ENCODE measurements around the gene MSI2.

MSI2 gene

GRCh38 chr17:57247261-57247660 is 9.1 kb upstream of the MSI2 start:
- no peak for DNase-seq

GRCh38 chr17:57247913-57248312 is 8.4 kb upstream of the MSI2 start:
- DNase-seq, result no peak

- no peak for DNase-seq
These were observed 6.8 kb upstream of the MSI2 start for GRCh38 chr17:57249520-57249919.

GRCh38 chr17:57251211-57251787 is 5.0 kb upstream of the MSI2 start:
- no peak for DNase-seq

- no peak for DNase-seq
These were observed 2.8 kb upstream of the MSI2 start for GRCh38 chr17:57253362-57254065.

- no peak for DNase-seq
These were observed 1.0 kb upstream of the MSI2 start for GRCh38 chr17:57255182-57255775.

GRCh38 chr17:57256708-57257112 is 387 bp downstream of the MSI2 start:
- DNase-seq, result peak; percentile 35 to 40

GRCh38 chr17:57257195-57257894 is 1.0 kb downstream of the MSI2 start:
- no peak for DNase-seq

- DNase-seq, result no peak
These were observed 1.9 kb downstream of the MSI2 start for GRCh38 chr17:57257895-57258851.

GRCh38 chr17:57259306-57259705 is 3.0 kb downstream of the MSI2 start:
- no peak for DNase-seq

- no peak for DNase-seq
These were observed 3.5 kb downstream of the MSI2 start for GRCh38 chr17:57259817-57260216.

- DNase-seq, result no peak
These were observed 4.2 kb downstream of the MSI2 start for GRCh38 chr17:57260325-57261083.

GRCh38 chr17:57261084-57261461 is 4.8 kb downstream of the MSI2 start:
- no peak for DNase-seq

GRCh38 chr17:57262557-57262956 is 6.2 kb downstream of the MSI2 start:
- DNase-seq, result no peak

- DNase-seq, result no peak
These were observed 7.9 kb downstream of the MSI2 start for GRCh38 chr17:57264250-57264649.

GRCh38 chr17:57264776-57265175 is 8.5 kb downstream of the MSI2 start:
- no peak for DNase-seq

- no peak for DNase-seq
These were observed 10.6 kb downstream of the MSI2 start for GRCh38 chr17:57266902-57267311.

GRCh38 chr17:57268181-57268580 is 11.9 kb downstream of the MSI2 start:
- DNase-seq, result no peak

- no peak for DNase-seq
These were observed 12.7 kb downstream of the MSI2 start for GRCh38 chr17:57269052-57269451.

- DNase-seq, result no peak
These were observed 13.4 kb downstream of the MSI2 start for GRCh38 chr17:57269598-57270255.

GRCh38 chr17:57270801-57271245 is 14.5 kb downstream of the MSI2 start:
- DNase-seq, result no peak
